GM11168 (cell line): ENCODE data around the gene CECR2.
"Not testable (repeated sequence)": the region's sequence is repeated elsewhere in the genome, so short reads cannot be mapped to it uniquely, and the experiment has no call there.

Experiments used
- in situ Hi-C: fragments of 300-500 bp; cut with MboI; formaldehyde crosslinking; loops from one replicate; pipeline ENCODE4 v1.12.0; 2022; ENCODE audit warnings: low sequenced_read_pairs; ENCODE audit not compliant: unreplicated experiment

The CECR2 gene

DNA sequence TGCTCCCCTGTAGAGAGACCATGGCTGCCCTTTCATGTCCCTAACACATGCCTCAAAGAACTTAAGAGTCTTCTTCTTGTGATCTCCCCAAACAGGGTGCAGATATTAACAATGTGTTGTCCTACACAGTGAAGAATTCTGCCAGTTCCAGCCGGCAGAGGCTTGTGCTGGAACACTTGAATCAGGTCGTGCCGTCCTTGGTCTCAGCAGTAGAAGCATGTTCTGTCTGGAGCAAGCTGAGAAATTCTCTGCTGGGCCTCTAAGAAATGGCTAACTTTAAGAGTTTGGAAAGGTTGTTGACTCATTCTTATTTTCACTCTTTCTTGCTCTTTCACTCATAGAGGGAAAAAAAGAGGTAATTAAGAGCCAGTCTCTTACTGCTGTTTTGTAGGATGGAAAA is 123.0 kb downstream of the CECR2 start:
- in situ Hi-C loops, result loop anchor here (25.0 kb wide), 1 partner anchor 555 kb away; no protein-coding TSS in a partner anchor

DNA sequence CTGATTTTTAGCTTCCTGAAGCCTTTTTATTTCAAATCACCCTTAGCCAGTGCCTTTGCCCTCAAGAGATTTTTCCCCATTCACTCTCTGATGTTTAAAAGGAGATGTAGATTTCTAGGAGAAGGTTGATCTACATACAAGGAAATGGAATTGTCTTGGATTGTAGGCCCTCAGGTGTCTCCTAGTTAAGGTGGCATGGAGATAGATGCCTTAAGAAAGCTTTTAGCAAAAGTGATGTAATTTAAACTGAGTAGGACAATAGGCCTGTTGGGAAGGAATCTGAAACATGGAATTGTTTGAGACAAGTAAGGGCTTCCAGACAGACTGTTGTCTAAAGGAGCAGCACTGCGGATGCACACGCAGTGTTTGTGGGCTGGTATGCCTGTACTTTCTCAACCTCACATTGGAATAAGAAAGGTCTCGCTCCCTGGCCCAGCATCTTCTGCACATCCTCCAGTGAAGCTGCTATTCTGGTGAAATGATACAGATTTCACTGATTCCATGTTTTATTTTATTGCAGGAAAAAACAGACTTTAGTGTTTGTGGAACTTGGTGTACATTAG is 124.2 kb downstream of the CECR2 start:
- in situ Hi-C loops, result loop anchor here (25.0 kb wide), 1 partner anchor 556 kb away; no protein-coding TSS in a partner anchor

DNA sequence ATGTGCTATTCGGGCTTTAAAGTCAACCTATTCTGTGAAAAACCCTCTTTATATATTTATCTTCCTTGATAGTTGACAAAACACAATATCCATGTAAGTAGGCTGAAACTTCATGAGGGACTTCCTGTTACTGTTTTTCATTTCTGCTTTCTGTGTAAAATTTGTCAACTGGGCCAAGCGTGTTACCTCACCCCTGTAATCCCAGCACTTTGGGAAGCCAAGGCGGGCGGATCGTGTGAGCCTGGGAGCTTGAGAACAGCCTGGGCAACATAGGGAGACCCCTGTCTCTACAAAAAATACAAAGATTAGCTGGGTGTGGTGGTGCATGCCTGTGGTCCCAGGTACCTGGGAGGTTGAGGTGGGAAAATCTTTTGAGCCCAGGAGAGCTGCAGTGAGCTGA is 127.6 kb downstream of the CECR2 start:
- in situ Hi-C loops, result loop anchor here (25.0 kb wide), 1 partner anchor 560 kb away; no protein-coding TSS in a partner anchor

DNA sequence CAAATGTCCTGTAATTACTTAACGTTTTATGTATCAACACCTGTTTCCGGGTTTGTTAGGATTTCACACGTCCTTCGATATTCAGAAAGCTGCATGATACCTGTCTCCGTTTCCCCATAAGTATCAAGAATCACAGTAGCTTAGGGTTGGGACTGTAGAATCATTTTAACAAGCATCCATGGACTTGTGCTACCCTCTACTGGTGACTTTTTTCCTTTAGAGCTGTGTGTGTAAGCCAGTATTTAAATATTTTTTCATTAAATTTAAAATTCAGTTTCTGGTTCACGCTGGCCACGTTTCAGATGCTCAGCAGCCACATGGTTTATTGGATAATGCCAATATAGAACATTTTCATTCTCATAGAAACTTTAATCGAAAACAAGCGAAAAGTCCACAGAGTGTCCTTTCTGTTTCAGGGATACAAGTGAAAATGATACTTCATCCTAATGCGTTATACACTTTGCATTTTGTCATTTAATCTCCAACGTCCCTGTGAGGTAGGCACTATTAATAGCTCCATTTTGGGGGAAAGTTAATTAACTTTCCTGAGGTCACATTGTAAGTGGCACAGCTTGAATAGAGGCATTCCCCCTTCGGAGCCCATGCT is 132.5 kb downstream of the CECR2 start:
- in situ Hi-C loops, result loop anchor here (5.0 to 10.0 kb wide), 2 partner anchors 329 to 427 kb away; no protein-coding TSS in a partner anchor

- in situ Hi-C loops, result loop anchor here (10.0 kb wide), 1 partner anchor 433 kb away; no protein-coding TSS in a partner anchor
These were observed 138.8 kb downstream of the CECR2 start for GRCh38 chr22:17508110-17508509.

DNA sequence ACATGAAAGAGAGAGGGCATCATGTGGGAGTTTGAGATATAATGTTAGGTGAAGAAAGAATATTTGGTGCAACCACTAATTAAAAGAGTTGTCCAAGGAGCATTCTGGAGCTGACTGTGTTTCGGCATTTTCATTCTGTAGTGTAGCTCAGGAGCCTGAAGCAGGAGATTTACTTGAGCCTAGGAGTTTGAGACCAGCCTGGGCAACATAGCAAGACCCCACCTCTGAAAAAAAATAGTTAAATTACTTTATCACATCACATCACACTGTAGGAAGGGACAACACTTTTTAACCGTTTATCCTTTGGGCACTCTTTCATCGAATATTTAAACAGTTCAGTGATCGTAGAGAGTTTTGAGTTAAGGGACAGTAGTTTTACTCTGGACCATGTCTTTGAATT is 143.7 kb downstream of the CECR2 start:
- in situ Hi-C loops, result no loop called here

DNA sequence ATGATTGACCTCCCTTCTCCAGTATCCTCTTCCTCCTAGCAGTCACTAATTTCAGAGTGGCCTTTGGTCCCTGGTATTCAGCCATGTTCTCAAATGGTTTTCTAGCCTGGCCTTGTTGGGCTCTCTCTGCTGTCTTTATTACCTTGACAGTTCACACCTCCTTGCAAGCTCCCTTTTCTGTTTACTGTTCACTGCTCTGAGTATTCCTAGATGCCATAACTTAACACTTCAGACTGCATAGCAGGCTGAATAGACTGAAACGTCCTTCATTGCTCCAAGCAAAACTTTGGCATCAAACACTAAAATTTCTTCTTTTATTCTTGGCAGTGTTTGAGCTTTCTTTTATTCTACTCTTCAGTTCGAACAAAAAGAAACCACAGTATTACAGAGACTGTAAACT is 144.4 kb downstream of the CECR2 start:
- in situ Hi-C loops, result no loop called here

DNA sequence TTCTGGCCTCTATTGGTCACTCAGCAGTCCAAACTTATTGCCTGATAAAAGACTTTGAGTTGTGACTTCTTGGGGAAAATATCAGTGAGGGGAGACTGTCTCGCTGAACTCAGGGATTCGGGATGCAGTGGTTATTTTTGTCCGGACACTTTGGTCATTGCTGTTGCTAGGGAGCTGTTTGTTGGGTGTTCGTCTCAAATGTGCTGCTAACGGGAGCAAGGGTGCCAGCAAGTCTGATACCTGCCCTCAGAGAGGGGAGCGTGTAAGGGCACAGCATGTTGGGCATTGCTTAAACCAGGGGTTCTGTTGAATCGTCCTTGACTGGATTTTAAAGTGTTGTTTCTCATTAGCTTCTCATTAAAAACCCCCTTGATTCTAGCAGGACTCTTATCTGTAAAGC is 144.8 kb downstream of the CECR2 start:
- in situ Hi-C loops, result no loop called here

DNA sequence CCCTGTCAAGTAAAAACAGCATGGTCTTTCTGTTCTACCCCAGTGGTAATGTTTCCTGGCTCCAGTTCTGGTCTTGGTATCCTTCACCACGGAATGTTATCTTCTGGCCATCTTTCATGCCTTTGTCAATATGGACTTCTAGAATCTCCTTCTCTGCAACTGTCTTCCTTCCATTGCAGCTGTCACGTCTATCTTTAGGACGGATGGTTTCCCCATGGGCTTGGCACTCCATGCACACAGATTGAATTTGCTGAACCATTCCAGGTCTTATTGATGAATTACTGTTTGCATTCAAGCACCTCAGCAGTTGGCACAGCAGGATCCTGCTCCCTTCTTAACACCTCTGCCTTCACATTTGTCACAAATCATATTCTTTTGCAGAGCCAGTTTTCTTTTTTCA is 149.1 kb downstream of the CECR2 start:
- in situ Hi-C loops, result no loop called here

DNA sequence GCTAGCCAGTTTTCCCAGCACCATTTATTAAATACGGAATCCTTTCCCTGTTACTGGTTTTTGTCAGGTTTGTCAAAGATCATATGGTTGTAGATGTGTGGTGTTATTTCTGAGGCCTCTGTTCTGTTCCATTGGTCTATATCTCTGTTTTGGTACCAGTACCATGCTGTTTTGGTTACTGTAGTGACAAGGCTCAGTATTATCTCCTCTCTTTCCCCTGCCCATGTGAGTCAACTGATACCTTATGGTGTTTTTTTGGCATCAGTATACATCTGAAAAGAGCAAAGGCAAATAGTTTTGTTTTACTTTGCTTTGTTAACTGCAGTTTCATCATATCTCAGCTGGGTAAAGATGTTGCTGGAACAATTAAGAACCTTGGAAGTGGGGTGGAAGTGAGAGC is 152.7 kb downstream of the CECR2 start:
- in situ Hi-C loops, result not testable (repeated sequence)

- in situ Hi-C loops, result no loop called here
These were observed 154.7 kb downstream of the CECR2 start for GRCh38 chr22:17523925-17524324.

DNA sequence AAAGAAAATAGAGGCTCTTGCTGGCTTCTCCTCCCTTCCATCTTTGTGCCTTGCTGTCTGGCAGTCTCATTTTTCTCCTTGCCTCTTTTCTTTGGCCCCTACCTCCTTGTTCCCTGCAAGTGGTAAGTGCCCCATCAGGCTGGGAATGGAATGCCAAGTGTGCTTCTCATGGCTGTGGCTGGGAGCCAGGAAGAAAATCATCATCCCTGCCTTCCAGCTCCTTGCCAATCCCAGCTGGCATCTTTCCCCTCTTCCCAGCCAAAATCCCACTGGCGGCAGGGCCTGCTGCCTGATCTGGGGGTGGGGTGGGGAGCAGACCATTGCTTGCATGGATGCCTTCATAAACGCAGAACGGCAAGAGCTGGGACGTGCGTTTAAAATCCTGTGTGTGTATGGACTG is 167.0 kb downstream of the CECR2 start:
- in situ Hi-C loops, result no loop called here

DNA sequence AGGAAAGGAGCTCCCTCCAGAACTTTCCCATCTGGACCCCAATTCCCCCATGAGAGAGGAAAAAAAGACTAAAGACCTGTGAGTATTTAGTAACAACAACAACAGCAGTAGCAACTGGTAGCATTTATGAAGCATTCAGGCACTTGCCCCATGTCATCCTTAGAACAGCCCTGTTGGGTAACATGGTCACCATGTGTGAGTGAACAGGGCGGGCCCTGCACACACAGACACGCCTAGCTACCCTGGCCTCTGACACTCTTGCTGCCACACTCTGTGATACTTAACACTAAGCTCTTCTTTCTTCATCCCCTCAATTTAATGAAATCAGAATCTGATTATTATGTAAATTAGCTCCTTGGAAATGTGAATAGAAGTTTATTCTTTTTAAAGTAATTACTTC is 167.9 kb downstream of the CECR2 start:
- in situ Hi-C loops, result no loop called here

- in situ Hi-C loops, result no loop called here
These were observed 171.2 kb downstream of the CECR2 start for GRCh38 chr22:17540481-17540880.

DNA sequence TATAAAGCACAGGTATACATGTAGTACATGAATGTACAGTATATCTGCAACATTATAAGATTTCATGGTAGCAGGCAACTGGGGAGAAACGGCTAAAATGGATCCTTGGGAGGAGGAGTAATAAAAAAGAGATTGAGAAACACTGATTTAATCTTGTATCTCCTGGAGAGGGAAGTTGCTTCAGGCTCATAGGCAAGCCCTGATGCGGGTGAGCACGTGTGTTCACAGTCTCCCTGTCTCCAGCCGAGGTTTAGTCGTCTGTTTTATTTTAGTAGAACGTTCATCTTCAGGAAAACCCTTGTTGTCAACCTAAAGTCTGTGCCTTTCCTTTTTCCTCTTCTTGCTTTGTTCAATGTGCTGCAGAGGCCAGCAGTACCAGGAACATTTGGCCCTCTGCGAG is 172.2 kb downstream of the CECR2 start:
- in situ Hi-C loops, result no loop called here

- in situ Hi-C loops, result no loop called here
These were observed 173.2 kb downstream of the CECR2 start for GRCh38 chr22:17542452-17542851.

DNA sequence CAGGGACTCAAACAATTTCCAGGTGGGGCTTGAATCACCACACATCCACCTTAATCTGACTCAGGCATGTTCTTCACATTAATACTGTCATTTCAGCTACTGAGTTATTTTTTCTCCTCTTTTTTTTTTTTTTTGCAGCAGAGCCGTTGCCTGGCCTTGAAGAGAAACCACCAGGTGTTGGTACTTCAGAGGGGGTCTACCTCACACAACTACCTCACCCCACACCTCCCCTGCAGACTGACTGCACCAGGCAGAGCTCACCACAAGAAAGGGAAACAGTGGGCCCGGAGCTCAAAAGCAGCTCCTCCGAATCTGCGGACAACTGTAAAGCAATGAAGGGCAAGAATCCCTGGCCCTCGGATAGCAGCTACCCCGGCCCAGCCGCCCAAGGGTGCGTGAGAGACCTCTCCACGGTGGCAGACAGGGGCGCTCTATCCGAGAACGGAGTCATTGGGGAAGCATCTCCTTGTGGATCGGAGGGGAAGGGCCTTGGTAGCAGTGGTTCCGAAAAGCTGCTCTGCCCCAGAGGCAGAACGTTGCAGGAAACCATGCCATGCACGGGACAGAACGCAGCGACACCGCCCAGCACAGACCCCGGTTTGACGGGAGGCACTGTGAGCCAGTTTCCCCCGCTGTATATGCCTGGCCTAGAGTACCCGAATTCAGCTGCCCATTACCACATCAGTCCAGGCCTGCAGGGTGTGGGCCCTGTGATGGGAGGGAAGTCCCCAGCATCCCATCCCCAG is 178.9 kb downstream of the CECR2 start:
- in situ Hi-C loops, result no loop called here

DNA sequence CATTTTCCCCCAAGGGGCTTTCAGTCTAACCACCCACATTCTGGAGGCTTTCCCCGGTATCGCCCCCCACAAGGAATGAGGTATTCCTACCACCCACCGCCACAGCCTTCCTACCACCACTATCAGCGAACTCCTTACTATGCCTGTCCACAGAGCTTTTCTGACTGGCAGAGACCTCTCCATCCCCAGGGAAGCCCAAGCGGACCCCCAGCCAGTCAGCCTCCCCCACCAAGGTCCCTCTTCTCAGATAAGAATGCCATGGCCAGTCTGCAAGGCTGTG is 179.4 kb downstream of the CECR2 start:
- in situ Hi-C loops, result no loop called here

- in situ Hi-C loops, result no loop called here
These were observed 179.9 kb downstream of the CECR2 start for GRCh38 chr22:17549183-17549582.

- in situ Hi-C loops, result no loop called here
These were observed 180.4 kb downstream of the CECR2 start for GRCh38 chr22:17549655-17550054.

DNA sequence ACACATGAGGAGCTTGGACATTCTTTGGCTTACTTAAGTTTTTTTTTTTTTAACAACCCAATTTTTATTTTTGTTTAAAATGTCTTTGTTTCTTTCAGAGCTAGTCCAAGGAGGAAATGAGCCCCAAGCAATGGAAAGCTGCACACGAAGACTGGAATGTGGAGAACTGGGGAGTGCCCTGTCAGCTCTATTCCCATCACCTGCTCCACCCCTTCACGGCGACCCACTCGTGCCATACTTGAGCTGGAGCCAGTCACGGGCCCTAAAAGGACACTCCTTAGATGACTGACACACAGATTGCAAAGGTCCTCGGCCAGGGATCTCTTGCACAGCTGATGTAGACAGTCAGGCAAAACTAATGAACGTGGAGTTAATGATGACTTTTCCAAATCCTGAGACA is 183.5 kb downstream of the CECR2 start:
- in situ Hi-C loops, result no loop called here

DNA sequence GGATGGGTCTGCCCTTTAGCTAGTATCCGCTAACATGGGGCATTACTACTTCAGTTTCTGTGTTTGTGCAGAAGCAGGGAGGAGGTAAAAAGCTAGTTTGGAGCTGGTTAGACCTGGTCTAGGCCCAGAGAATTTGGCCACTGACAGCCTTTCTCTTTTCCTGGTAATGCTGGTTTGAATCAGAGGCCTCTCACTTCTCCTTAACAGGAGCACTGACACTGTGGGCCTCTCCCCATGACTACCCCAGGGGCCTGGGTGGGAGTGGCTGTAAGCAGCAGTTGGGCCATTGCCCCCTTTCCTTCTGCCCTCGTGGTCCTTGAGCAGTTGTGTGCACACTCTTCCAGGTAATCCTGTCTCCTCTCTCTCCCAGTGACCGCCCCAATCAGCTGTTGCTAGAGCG is 185.6 kb downstream of the CECR2 start:
- in situ Hi-C loops, result no loop called here
